Measurements from ENCODE around the gene NRIP2.

GRCh38 chr12:2832550-2833127 lies 2.2 kb downstream of the NRIP2 start:
- TF ChIP-seq CTCF (IDR thresholded peaks at IDR 0.05; ENCODE audit: insufficient read depth, low read length) (no peak), POLR2AphosphoS5 (IDR thresholded peaks at IDR 0.05; ENCODE audit: low read depth) (no peak), SPI1 (IDR thresholded peaks at IDR 0.05; ENCODE audit: borderline replicate concordance, low read depth) (no peak)

Measured in HL-60 (cell line).